Smooth muscle cell of the coronary artery (primary cell): Measurements from ENCODE around the gene CACYBP. TPM values are rescaled to one million over a fixed set of nuclear protein-coding genes. Genes with fewer than 3 reads are reported as not detected.

Experiments
- total RNA-seq: library from RNA; depleted of rRNA; stranded (reverse); fragments of >200 nt; gene quantifications from 2 replicates; pipeline ENCODE4 v1.2.3, GENCODE V29; 2014; ENCODE audit warnings: low replicate concordance

CACYBP gene, protein sequence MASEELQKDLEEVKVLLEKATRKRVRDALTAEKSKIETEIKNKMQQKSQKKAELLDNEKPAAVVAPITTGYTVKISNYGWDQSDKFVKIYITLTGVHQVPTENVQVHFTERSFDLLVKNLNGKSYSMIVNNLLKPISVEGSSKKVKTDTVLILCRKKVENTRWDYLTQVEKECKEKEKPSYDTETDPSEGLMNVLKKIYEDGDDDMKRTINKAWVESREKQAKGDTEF
- 74.6 and 152 TPM in 2 replicates for total RNA-seq

DNA sequence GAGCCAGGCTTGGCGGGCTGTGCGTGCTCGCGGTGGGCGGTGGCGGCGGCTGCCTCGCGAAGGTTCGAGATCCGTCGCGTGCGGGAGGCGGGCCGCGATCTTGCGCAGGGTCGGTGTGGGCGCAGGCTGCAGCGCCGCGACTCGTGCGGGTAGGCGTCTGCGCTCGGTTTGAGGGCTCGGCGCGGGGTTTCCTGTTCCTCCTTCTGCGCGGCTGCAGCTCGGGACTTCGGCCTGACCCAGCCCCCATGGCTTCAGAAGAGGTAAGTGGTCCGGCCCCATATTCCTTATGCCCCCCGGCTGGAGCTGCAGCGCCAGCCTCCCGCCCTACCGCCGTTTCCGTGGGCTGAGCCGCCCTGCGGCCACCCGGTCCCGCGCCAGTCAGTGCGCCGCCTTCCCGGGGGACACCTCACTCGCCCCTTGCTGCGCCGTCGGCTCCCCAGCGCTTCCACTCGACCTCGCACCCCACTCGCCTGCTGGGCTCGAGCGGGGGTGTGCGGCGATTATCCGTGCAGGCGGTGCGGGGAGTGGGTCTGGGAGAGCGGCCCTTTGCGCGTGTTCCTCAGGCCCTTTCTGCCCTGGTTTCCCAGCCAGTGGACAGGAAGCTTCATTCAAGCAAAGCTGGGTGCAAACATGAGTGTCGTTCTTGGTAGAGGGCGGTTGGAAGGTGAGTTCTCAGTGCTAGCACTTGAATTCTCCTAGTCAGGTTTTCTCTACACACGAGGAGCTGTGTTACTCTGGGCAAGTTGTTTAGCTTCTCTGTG is at the start of gene CACYBP:
Gene CACYBP, plus strand, starts transcription at position 12 of the 761 bp plus-strand sequence. Its CDS starts 234 bp downstream, at position 246.

DNA sequence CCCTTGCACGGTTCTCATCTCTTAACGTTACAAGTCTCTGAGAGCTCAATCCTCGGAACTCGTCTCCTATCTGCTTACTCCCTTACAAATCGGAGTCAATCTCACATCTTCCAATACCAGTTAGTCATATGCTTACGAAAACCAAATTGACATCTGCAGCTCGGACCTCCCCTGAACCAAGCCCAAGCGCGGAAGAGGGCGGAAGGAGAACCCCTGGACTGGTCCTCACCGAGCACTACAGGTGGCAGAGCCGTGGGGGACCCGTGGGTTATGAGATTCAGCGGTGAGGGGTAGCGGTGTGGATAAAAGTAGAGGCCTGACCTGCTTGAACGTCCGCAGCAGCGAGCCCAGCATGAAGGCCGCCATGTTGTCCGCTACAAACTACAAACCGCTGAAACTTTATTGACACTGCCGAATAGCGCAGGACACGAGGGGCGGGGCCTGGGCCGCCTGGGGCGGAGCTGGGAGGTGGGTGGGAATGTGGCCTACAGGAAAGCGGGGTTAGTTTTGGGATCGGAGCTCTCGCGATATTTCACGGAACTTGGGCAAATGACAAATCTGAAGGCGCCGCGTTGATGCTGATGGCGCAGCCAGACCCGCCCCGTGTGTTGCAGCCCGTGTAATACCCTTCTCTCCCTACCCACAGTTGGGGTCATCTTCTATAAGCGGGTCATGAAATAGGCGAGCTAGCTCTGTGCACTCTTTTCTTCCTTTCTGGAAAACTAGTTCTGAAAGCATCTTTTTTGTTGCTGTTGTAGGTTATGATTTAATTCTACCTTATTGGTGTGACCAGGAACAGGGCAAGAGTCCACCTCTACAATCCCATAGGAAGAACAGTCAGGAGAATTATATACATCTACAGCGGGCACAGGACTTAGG is 23.5 kb downstream of the CACYBP start, which contains the start of gene MRPS14:
Gene MRPS14, minus strand, starts transcription at position 383 of the 879 bp plus-strand sequence. Its CDS starts 17 bp downstream, at position 366.

Other genes with a start within 250 kb of the CACYBP start
- 21.2 and 27.7 TPM in 2 replicates for gene MRPS14, start 23.5 kb downstream of the CACYBP start, total RNA-seq
- not detected in 2 replicates for gene TNN, start 67.9 kb downstream of the CACYBP start, total RNA-seq
- 0.47 and 2.5 TPM in 2 replicates for gene KIAA0040, start 192.8 kb downstream of the CACYBP start, total RNA-seq